HUES64 (cell line): Measurements from ENCODE around the gene LRP4.

Experiments
- H3K27ac ChIP-seq: 2 replicates; pipeline ENCODE4 v1.7.0; 2013; ENCODE audit warnings: low read depth, low read length, inconsistent platforms
- H3K27me3 ChIP-seq: 2 replicates; pipeline ENCODE4 v1.6.1; 2013; ENCODE audit warnings: mild to moderate bottlenecking, low read length; ENCODE audit not compliant: insufficient read depth
- H3K36me3 ChIP-seq: 2 replicates; pipeline ENCODE4 v1.6.1; 2013; ENCODE audit warnings: mild to moderate bottlenecking, low read length; ENCODE audit not compliant: insufficient read depth
- H3K4me1 ChIP-seq: 2 replicates; pipeline ENCODE4 v1.6.1; 2013; ENCODE audit warnings: mild to moderate bottlenecking, low read length, moderate library complexity; ENCODE audit not compliant: insufficient read depth
- H3K4me3 ChIP-seq: 2 replicates; pipeline ENCODE4 v1.5.1; 2013; ENCODE audit warnings: mild to moderate bottlenecking, low read length, moderate library complexity
- H3K9ac ChIP-seq: 2 replicates; pipeline ENCODE4 v1.6.1; 2013; ENCODE audit warnings: mild to moderate bottlenecking, low read depth, low read length
- H3K9me3 ChIP-seq: 2 replicates; pipeline ENCODE4 v1.6.1; 2013; ENCODE audit warnings: low read depth, low read length; ENCODE audit not compliant: insufficient read depth
- WGBS: fragments of 150-250, 120-280 bp; methylation state at CpG from one replicate; pipeline ENCODE4 v1.1.7; 2013; ENCODE audit warnings: missing lambda C conversion rate; 5-methylcytosine and 5-hydroxymethylcytosine counted together

The LRP4 gene

DNA sequence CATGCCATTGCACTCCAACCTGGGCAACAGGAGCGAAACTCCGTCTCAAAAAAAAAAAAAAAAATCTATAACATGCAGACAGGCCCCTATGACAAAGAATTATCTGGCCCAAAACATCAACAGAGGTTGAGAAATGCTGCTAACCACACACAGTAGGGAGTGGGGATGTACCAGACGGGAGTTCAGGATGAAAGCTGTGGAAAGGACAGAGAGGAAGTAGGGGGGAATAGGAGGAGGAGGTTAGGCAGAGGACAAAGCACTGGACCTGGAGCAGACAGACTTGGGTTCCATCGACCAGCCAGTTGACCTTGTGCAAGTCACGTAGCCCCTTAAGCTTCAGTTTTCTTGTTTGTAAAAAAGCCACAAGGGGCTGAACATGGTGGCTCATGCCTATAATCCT is 12.5 kb downstream of the LRP4 start:
- no peaks in the 10 kb centered on the region for H3K9me3 ChIP-seq
- H3K27ac ChIP-seq = no peak overlapping the region
- H3K4me3 ChIP-seq = no peak overlapping the region
- H3K4me1 ChIP-seq = peaks cover 35% of the 10 kb centered on the region
- no peak overlapping the region for H3K9ac ChIP-seq
- no peaks in the 10 kb centered on the region for H3K27me3 ChIP-seq
- peaks cover 4% of the 10 kb centered on the region; the same call in 1 of the 2 replicates for H3K36me3 ChIP-seq
- 92% methylated on average over 3 of the region's 5 CpGs for WGBS

GRCh38 chr11:46903846-46904245 is 14.5 kb downstream of the LRP4 start:
- peaks cover 28% of the 10 kb centered on the region for H3K4me1 ChIP-seq
- no peaks in the 10 kb centered on the region for H3K9me3 ChIP-seq
- 75% methylated on average over 10 of the region's 10 CpGs for WGBS

GRCh38 chr11:46902694-46903093 is 15.7 kb downstream of the LRP4 start:
- no peak overlapping the region for H3K9ac ChIP-seq
- WGBS = 95% methylated on average over 6 of the region's 6 CpGs
- peaks cover 24% of the 10 kb centered on the region for H3K36me3 ChIP-seq
- H3K27me3 ChIP-seq = no peaks in the 10 kb centered on the region
- no peak overlapping the region for H3K4me3 ChIP-seq
- peaks cover 4% of the 10 kb centered on the region; the same call in 1 of the 2 replicates for H3K9me3 ChIP-seq
- peaks cover 21% of the 10 kb centered on the region for H3K4me1 ChIP-seq
- H3K27ac ChIP-seq = no peak overlapping the region

More at GRCh38 chr11:46903846-46904245, 14.5 kb downstream of the LRP4 start:
- Histone ChIP-seq H3K27ac (no peak overlapping the region), H3K4me3 (no peak overlapping the region), H3K9ac (no peak overlapping the region), H3K27me3 (no peaks in the 10 kb centered on the region), H3K36me3 (peaks cover 19% of the 10 kb centered on the region)

- Histone ChIP-seq H3K9ac (no peak overlapping the region), H3K4me3 (no peak overlapping the region), H3K36me3 (peaks cover 32% of the 10 kb centered on the region), H3K27ac (no peak overlapping the region), H3K9me3 (peaks cover 4% of the 10 kb centered on the region; the same call in 1 of the 2 replicates), H3K27me3 (no peaks in the 10 kb centered on the region), H3K4me1 (peaks cover 6% of the 10 kb centered on the region; the same call in 1 of the 2 replicates)
- WGBS = 95% methylated on average over 3 of the region's 3 CpGs
These were observed 17.2 kb downstream of the LRP4 start for GRCh38 chr11:46901156-46901555.

DNA sequence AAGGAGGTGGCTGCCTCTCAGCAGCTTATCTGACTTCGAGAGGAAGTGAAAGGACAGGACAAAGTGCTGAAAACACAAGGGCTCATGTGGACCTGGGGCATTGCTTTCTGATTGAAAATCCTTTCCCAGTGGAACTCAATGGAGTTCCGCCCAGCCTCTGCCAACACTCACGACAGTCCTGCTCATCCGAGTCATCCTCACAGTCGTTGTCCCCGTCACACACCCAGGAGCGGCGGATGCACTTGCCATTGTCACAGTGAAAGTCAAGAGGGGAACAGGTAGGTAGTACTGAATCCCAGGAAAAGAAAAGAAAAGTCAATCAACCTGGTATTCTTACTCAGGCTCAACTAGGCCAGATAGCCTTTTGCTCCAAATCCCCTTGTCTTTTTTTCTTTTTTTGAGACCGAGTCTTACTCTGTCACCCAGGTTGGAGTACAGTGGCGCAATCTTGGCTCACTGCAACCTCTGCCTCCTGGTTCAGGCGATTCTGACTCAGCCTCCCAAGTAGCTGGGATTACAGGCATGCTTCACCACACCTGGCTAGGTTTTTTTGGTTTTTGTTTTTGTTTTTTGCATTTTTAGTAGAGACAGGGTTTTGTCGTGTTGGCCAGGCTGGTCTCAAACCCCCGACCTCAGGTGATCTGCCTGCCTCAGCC is 18.1 kb downstream of the LRP4 start:
- H3K4me1 ChIP-seq = peaks cover 6% of the 10 kb centered on the region; the same call in 1 of the 2 replicates
- no peak overlapping the region for H3K27ac ChIP-seq
- H3K9ac ChIP-seq = no peak overlapping the region
- H3K9me3 ChIP-seq = peaks cover 4% of the 10 kb centered on the region; the same call in 1 of the 2 replicates
- no peak overlapping the region for H3K4me3 ChIP-seq
- H3K27me3 ChIP-seq = no peaks in the 10 kb centered on the region
- WGBS = 95% methylated on average over 13 of the region's 13 CpGs
- peaks cover 39% of the 10 kb centered on the region for H3K36me3 ChIP-seq

GRCh38 chr11:46899501-46900025 is 18.8 kb downstream of the LRP4 start:
- no peak overlapping the region for H3K9ac ChIP-seq
- peaks cover 6% of the 10 kb centered on the region; the same call in 1 of the 2 replicates for H3K4me1 ChIP-seq
- 96% methylated on average over 13 of the region's 13 CpGs for WGBS
- H3K36me3 ChIP-seq = peaks cover 45% of the 10 kb centered on the region
- no peaks in the 10 kb centered on the region for H3K27me3 ChIP-seq
- H3K27ac ChIP-seq = no peak overlapping the region
- H3K9me3 ChIP-seq = peaks cover 4% of the 10 kb centered on the region; the same call in 1 of the 2 replicates
- no peak overlapping the region for H3K4me3 ChIP-seq

- 96% methylated on average over 17 of the region's 17 CpGs for WGBS
- Histone ChIP-seq H3K4me3 (no peak overlapping the region), H3K36me3 (peaks cover 51% of the 10 kb centered on the region), H3K27ac (no peak overlapping the region), H3K4me1 (no peaks in the 10 kb centered on the region), H3K9ac (no peak overlapping the region), H3K9me3 (peaks cover 4% of the 10 kb centered on the region; the same call in 1 of the 2 replicates), H3K27me3 (no peaks in the 10 kb centered on the region)
These were observed 19.8 kb downstream of the LRP4 start for GRCh38 chr11:46898396-46899095.

DNA sequence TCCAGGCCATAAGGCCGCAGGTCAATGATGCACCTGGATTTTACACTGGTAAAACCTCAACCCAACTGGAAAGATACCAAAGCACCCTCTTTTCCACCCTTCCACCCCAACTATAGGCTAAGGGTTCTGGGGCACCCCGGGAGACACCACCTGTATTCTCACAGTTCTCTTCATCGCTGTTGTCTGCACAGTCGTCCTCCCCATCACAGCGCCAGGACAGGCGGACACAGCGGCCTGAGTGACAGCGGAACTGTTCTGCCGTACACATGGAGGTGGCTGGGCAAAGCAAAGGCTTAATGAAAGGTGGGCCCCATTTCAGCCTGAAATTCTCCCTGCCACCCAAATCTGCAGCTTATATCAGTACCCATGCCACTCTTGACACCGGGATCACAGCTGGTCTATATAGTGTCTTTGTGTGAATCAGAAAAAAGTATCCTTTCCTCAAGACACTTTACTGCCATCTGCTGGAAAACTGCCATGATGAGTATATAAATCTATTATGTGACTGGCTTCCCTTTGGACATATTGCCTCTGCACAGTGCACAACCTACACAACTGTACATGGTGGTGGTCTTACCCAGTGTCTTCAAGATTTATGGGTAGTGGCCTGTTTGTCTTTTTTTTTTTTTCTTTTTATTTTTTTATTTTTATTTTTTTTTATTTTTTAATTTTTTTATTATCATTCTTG is 21.5 kb downstream of the LRP4 start:
- H3K9ac ChIP-seq = no peak overlapping the region
- no peak overlapping the region for H3K27ac ChIP-seq
- H3K4me3 ChIP-seq = no peak overlapping the region
- H3K36me3 ChIP-seq = peaks cover 68% of the 10 kb centered on the region
- no peaks in the 10 kb centered on the region for H3K27me3 ChIP-seq
- WGBS = 95% methylated on average over 9 of the region's 10 CpGs
- H3K4me1 ChIP-seq = no peaks in the 10 kb centered on the region
- H3K9me3 ChIP-seq = peaks cover 4% of the 10 kb centered on the region; the same call in 1 of the 2 replicates

DNA sequence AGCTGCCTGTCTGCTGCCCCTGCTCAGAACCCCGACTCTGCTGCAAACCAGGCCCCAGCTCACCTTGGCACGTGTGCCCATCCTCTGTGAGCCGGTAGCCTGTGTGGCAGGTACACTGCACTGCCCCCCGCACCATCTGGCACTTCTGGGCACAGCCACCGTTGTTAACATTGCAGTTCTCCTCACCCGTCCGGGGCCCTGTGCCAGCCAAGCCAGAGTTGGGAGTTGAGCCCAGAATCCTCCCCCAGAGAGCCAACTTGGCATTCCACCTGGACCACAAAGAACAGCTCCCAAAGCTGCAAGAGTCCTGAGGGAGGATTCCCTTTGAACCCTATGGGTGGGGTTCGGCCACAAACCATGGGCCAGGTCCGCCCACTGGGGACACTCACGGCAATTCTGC is 22.5 kb downstream of the LRP4 start:
- Histone ChIP-seq H3K27ac (no peak overlapping the region), H3K9me3 (peaks cover 4% of the 10 kb centered on the region; the same call in 1 of the 2 replicates), H3K9ac (no peak overlapping the region), H3K4me1 (no peaks in the 10 kb centered on the region), H3K36me3 (peaks cover 65% of the 10 kb centered on the region), H3K27me3 (no peaks in the 10 kb centered on the region), H3K4me3 (no peak overlapping the region)
- 95% methylated on average over 10 of the region's 10 CpGs for WGBS

- WGBS = 96% methylated on average over 10 of the region's 10 CpGs
- peaks cover 64% of the 10 kb centered on the region for H3K36me3 ChIP-seq
These were observed 23.4 kb downstream of the LRP4 start for GRCh38 chr11:46894961-46895360.

GRCh38 chr11:46894506-46894905 is 23.8 kb downstream of the LRP4 start:
- H3K27me3 ChIP-seq = no peaks in the 10 kb centered on the region
- no peak overlapping the region for H3K4me3 ChIP-seq
- WGBS = 97% methylated on average over 16 of the region's 16 CpGs
- no peaks in the 10 kb centered on the region for H3K4me1 ChIP-seq
- H3K9me3 ChIP-seq = peaks cover 4% of the 10 kb centered on the region; the same call in 1 of the 2 replicates
- H3K36me3 ChIP-seq = peaks cover 62% of the 10 kb centered on the region
- no peak overlapping the region for H3K9ac ChIP-seq
- H3K27ac ChIP-seq = no peak overlapping the region

More at GRCh38 chr11:46894961-46895360, 23.4 kb downstream of the LRP4 start:
- H3K4me1 ChIP-seq = no peaks in the 10 kb centered on the region
- no peak overlapping the region for H3K9ac ChIP-seq
- H3K27me3 ChIP-seq = no peaks in the 10 kb centered on the region
- no peak overlapping the region for H3K4me3 ChIP-seq
- peaks cover 4% of the 10 kb centered on the region; the same call in 1 of the 2 replicates for H3K9me3 ChIP-seq
- no peak overlapping the region for H3K27ac ChIP-seq
